NT2/D1 (cell line): ENCODE data around the gene CPT1A.
"Not testable (repeated sequence)": the region's sequence is repeated elsewhere in the genome, so short reads cannot be mapped to it uniquely, and the experiment has no call there.

ENCODE experiments used
- DNase-seq: peaks from one replicate; pipeline ENCODE4 v3.0.0-alpha.2; 2011; ENCODE audit warnings: low read depth, low spot score
- H3K27me3 ChIP-seq: 2 replicates; pipeline ENCODE4 v1.6.0; 2011; ENCODE audit warnings: mild to moderate bottlenecking; ENCODE audit not compliant: insufficient read length, insufficient read depth
- H3K36me3 ChIP-seq: 2 replicates; pipeline ENCODE4 v1.6.1; 2011; ENCODE audit warnings: mild to moderate bottlenecking, low read length, mixed read lengths; ENCODE audit not compliant: insufficient read depth, insufficient read length
- H3K4me1 ChIP-seq: 2 replicates; pipeline ENCODE4 v1.5.1; 2011; ENCODE audit not compliant: insufficient read depth, insufficient read length
- H3K4me3 ChIP-seq: 2 replicates; pipeline ENCODE4 v1.5.1; 2011; ENCODE audit warnings: low read depth; ENCODE audit not compliant: insufficient read length
- H3K9ac ChIP-seq: 2 replicates; pipeline ENCODE4 v1.6.0; 2011; ENCODE audit warnings: low read depth; ENCODE audit not compliant: insufficient read length
- H3K9me3 ChIP-seq: 2 replicates; pipeline ENCODE4 v1.5.1; 2011; ENCODE audit warnings: mild to moderate bottlenecking, low read length; ENCODE audit not compliant: insufficient read depth
- SUZ12 ChIP-seq: IDR thresholded peaks from 2 replicates; pipeline ENCODE4 v1.6.1; 2011; ENCODE audit not compliant: insufficient read length, insufficient read depth; ENCODE audit errors: extremely low read depth
- YY1 ChIP-seq: IDR thresholded peaks from 2 replicates; pipeline ENCODE4 v1.6.1; 2011; ENCODE audit not compliant: insufficient read length, insufficient read depth
- ZNF274 ChIP-seq: IDR thresholded peaks from 2 replicates; pipeline ENCODE4 v1.6.1; 2011; ENCODE audit warnings: mild to moderate bottlenecking, low read depth, low read length

Gene CPT1A

GRCh38 chr11:68841718-68842426 is at the start of gene CPT1A:
Gene CPT1A (minus strand): TSS chr11:68841916. CDS start chr11:68815474, 26,442 bp downstream.
- Histone ChIP-seq H3K9me3 (no peaks in the 10 kb centered on the region), H3K27me3 (peaks cover 82% of the 10 kb centered on the region), H3K36me3 (no peaks in the 10 kb centered on the region), H3K4me3 (peak within 1 kb of the TSS; percentile 36), H3K4me1 (peaks cover 2% of the 10 kb centered on the region), H3K9ac (peak within 1 kb of the TSS; percentile 32)
- TF ChIP-seq YY1 (no peak), SUZ12 (no peak), ZNF274 (no peak)
- DNase-seq = no peak

- Histone ChIP-seq H3K4me3 (no peak overlapping the region), H3K4me1 (peaks cover 4% of the 10 kb centered on the region), H3K36me3 (peaks cover 42% of the 10 kb centered on the region), H3K9ac (peak overlapping the region; percentile 17), H3K27me3 (no peaks in the 10 kb centered on the region), H3K9me3 (no peaks in the 10 kb centered on the region)
- no peak for DNase-seq
- TF ChIP-seq SUZ12 = no peak
- no peak for TF ChIP-seq ZNF274
- no peak for TF ChIP-seq YY1
Measured at GRCh38 chr11:68890490-68891231, 48.9 kb upstream of the CPT1A start.

- Histone ChIP-seq H3K9me3 (no peaks in the 10 kb centered on the region), H3K4me1 (peaks cover 4% of the 10 kb centered on the region), H3K27me3 (no peaks in the 10 kb centered on the region), H3K4me3 (no peak overlapping the region), H3K36me3 (peaks cover 40% of the 10 kb centered on the region), H3K9ac (no peak overlapping the region)
- DNase-seq = peak; percentile 38
- no peak for TF ChIP-seq YY1
Measured at GRCh38 chr11:68889948-68890446, 48.3 kb upstream of the CPT1A start.

- H3K36me3 ChIP-seq, DNase-seq, H3K9ac ChIP-seq, H3K4me3 ChIP-seq, H3K27me3 ChIP-seq, H3K4me1 ChIP-seq, H3K9me3 ChIP-seq: not testable (repeated sequence)
Measured at GRCh38 chr11:68884827-68885226, 43.1 kb upstream of the CPT1A start.

- no peak for DNase-seq
- TF ChIP-seq YY1 (no peak), ZNF274 (no peak), SUZ12 (no peak)
- no peaks in the 10 kb centered on the region for H3K4me1 ChIP-seq
- no peaks in the 10 kb centered on the region for H3K9me3 ChIP-seq
- no peak overlapping the region for H3K4me3 ChIP-seq
- H3K27me3 ChIP-seq = no peaks in the 10 kb centered on the region
- no peak overlapping the region for H3K9ac ChIP-seq
- H3K36me3 ChIP-seq = no peaks in the 10 kb centered on the region
Measured at GRCh38 chr11:68882391-68882790, 40.7 kb upstream of the CPT1A start.

- H3K4me3 ChIP-seq = no peak overlapping the region
- H3K9me3 ChIP-seq = no peaks in the 10 kb centered on the region
- H3K4me1 ChIP-seq = no peaks in the 10 kb centered on the region
- DNase-seq = no peak
- no peaks in the 10 kb centered on the region for H3K27me3 ChIP-seq
- no peak for TF ChIP-seq ZNF274
- no peak for TF ChIP-seq YY1
- no peak for TF ChIP-seq SUZ12
- no peak overlapping the region for H3K9ac ChIP-seq
- no peaks in the 10 kb centered on the region for H3K36me3 ChIP-seq
Measured at GRCh38 chr11:68881320-68881719, 39.6 kb upstream of the CPT1A start.

GRCh38 chr11:68880851-68881250 is 39.1 kb upstream of the CPT1A start:
- TF ChIP-seq YY1 (no peak), SUZ12 (no peak), ZNF274 (no peak)
- no peak for DNase-seq
- no peaks in the 10 kb centered on the region for H3K36me3 ChIP-seq
- H3K9ac ChIP-seq = no peak overlapping the region
- H3K4me3 ChIP-seq = no peak overlapping the region
- H3K4me1 ChIP-seq = no peaks in the 10 kb centered on the region
- no peaks in the 10 kb centered on the region for H3K27me3 ChIP-seq
- H3K9me3 ChIP-seq = no peaks in the 10 kb centered on the region
